GM19238 (cell line): ENCODE data around the gene SPATC1L.

Experiments
- DNase-seq: peaks from one replicate; pipeline ENCODE4 v3.0.0; 2011; ENCODE audit warnings: low spot score; ENCODE audit not compliant: insufficient read length

Gene SPATC1L

GRCh38 chr21:46136739-46137349 lies 47.4 kb downstream of the SPATC1L start:
- no peak for DNase-seq

- DNase-seq, result no peak
Observed at GRCh38 chr21:46135782-46136395, 48.4 kb downstream of the SPATC1L start.

- DNase-seq, result no peak
Observed at GRCh38 chr21:46131838-46132651, 52.2 kb downstream of the SPATC1L start.

GRCh38 chr21:46131588-46131837 lies 52.7 kb downstream of the SPATC1L start:
- DNase-seq, result no peak

- DNase-seq, result no peak
Observed at GRCh38 chr21:46130831-46131587, 53.2 kb downstream of the SPATC1L start.

GRCh38 chr21:46129846-46130651 lies 54.2 kb downstream of the SPATC1L start:
- no peak for DNase-seq

GRCh38 chr21:46128933-46129571 lies 55.2 kb downstream of the SPATC1L start:
- no peak for DNase-seq

GRCh38 chr21:46128106-46128932 lies 55.9 kb downstream of the SPATC1L start:
- DNase-seq, result no peak

- no peak for DNase-seq
Observed at GRCh38 chr21:46127239-46128105, 56.8 kb downstream of the SPATC1L start.

- DNase-seq, result no peak
Observed at GRCh38 chr21:46126309-46127238, 57.7 kb downstream of the SPATC1L start.

GRCh38 chr21:46125846-46126301 lies 58.4 kb downstream of the SPATC1L start:
- DNase-seq, result no peak

GRCh38 chr21:46124926-46125845 lies 59.1 kb downstream of the SPATC1L start:
- no peak for DNase-seq

- no peak for DNase-seq
Observed at GRCh38 chr21:46124083-46124925, 60.0 kb downstream of the SPATC1L start.

- DNase-seq, result no peak
Observed at GRCh38 chr21:46122758-46123683, 61.2 kb downstream of the SPATC1L start.

GRCh38 chr21:46122237-46122671 lies 62.0 kb downstream of the SPATC1L start:
- no peak for DNase-seq
